Lower leg skin (tissue), 4 donors: Measurements from ENCODE around the gene F2RL2. TPM values are rescaled to one million over a fixed set of nuclear protein-coding genes. Genes with fewer than 3 reads are reported as not detected.

Experiments
- DNase-seq, 2 donors: peaks; one replicate each; pipeline ENCODE4 v3.0.0-alpha.2; 2019; ENCODE audit warnings: low spot score in 2 of 2
- H3K4me3 ChIP-seq: fragments of 200-600 bp; sonication (generic); 2 replicates; pipeline ENCODE4 v1.5.1; 2017; ENCODE audit warnings: mild to moderate bottlenecking, low read depth; ENCODE audit not compliant: poor library complexity, severe bottlenecking
- CTCF ChIP-seq, 3 donors: fragments of 450-650 bp; IDR thresholded peaks; one replicate each; pipeline ENCODE4 v1.5.1; 2016; ENCODE audit warnings: antibody characterized with exemption in 3 of 3, mild to moderate bottlenecking in 3 of 3, moderate library complexity in 2 of 3
- POLR2A ChIP-seq, 2 donors: fragments of 450-650 bp; IDR thresholded peaks; one replicate each; pipeline ENCODE4 v1.6.1; 2016 to 2017; ENCODE audit warnings: antibody characterized with exemption in 2 of 2, mild to moderate bottlenecking in 1 of 2, moderate library complexity in 1 of 2
- WGBS, 2 donors: methylation state at CpG; one replicate each; pipeline ENCODE4 v1.1.5; 2018; 5-methylcytosine and 5-hydroxymethylcytosine counted together
- intact Hi-C: fragments of 100-400 bp; cut with DNase I; formaldehyde crosslinking; loops from one replicate; pipeline ENCODE4 v1.15.0; 2023; ENCODE audit warnings: low total_unique reads
- total RNA-seq, 4 donors: library from RNA; depleted of rRNA; stranded (reverse); fragments of >200 nt; gene quantifications; one replicate each; pipeline ENCODE4 v1.1.0, GENCODE V29; 2016

The F2RL2 gene
- total RNA-seq, 4 donors from 2014 or later, result 0.55 to 1.8 (median 1.2) TPM

GRCh38 chr5:76663573-76663972 lies 40.4 kb upstream of the F2RL2 start:
- intact Hi-C loops, result no loop called here
- no peak overlapping the region for H3K4me3 ChIP-seq
- no peak for DNase-seq
- no peak for TF ChIP-seq POLR2A (IDR thresholded peaks at IDR 0.05)
- no peak for TF ChIP-seq CTCF (IDR thresholded peaks at IDR 0.05)
- 44 to 70% methylated on average over 3 of the region's 3 CpGs for WGBS, 2 donors

DNA sequence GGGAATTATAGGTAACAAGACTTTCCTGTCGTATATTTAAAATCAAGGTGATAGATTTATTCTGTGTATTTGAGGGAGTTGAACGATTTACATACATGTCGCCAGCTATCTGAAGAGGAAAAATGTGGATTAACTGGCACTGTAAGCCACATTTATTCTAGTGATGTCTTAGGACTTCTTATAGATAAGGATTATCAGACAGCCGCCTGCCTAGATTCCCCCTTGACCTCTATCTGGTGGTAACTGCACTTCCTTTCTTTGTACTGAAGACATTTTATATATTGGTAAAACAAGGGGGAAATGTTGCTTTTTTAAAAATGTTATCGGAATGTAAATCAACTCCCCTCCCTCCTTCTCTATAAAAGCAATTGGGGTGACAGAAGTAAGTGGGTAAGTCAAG lies 39.3 kb upstream of the F2RL2 start:
- no peak for DNase-seq
- WGBS, 2 donors, result 91 to 94% methylated on average over 5 of the region's 5 CpGs
- no peak overlapping the region for H3K4me3 ChIP-seq
- intact Hi-C loops, result no loop called here
- TF ChIP-seq CTCF (IDR thresholded peaks at IDR 0.05) (no peak), POLR2A (IDR thresholded peaks at IDR 0.05) (no peak)

DNA sequence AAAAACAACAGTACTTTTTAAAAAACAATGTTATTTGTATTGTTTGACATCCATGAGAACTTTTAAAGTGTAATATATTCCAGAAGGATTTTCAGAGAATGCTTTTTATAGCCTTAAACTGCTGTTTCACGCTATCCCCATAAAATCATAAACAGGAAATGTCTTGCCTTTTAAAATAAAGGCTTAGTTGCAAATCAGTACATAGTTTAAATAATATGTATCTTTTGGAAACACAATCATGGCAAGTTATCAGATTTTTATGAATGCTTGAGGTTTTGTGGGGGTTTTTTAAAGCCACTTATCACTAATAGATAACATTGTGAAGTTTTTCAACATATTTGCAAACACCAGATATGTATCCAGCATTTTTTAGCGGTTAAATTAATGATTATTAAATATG lies 37.2 kb upstream of the F2RL2 start:
- whole genome bisulfite sequencing, 2 donors, result 70 to 72% methylated on average over 2 of the region's 2 CpGs
- H3K4me3 ChIP-seq, result no peak overlapping the region
- intact Hi-C loops, result no loop called here
- TF ChIP-seq POLR2A (IDR thresholded peaks at IDR 0.05) (no peak), CTCF (IDR thresholded peaks at IDR 0.05) (no peak)
- no peak for DNase-seq

DNA sequence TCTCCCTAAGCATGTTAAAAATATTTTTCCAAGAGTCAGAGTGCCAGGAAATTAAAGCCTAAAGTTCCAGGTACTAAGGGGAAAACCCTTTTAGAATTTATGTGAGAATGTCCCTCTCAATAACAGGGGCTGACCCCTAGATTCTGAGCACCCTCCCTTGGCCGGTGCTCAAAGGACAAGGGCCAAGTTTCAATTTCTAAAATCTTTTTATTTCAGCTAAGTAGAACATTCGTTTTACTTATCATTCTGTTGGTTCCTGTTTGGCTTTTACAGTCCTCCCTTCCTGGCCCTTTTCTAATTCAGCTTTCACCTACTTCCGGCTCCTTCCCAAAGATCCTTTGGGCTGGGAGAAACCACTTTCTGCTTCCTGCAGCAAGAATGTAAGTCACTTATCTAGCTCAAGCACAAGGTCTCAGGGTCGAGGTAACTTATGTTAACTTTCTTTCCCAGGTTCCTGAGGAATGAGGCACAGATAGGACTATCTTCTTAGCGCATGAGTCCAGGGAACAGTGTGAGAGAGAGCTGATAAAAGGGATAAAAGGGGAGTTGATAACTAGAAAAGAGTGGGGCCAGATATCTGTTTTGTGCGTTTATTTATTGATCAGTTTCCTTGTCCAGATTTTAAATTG lies 34.6 kb upstream of the F2RL2 start:
- intact Hi-C loops, result no loop called here
- 66 to 80% methylated on average over 6 of the region's 6 CpGs for WGBS, 2 donors
- no peak for TF ChIP-seq POLR2A (IDR thresholded peaks at IDR 0.05)
- TF ChIP-seq CTCF (IDR thresholded peaks at IDR 0.05), result no peak
- H3K4me3 ChIP-seq, result no peak overlapping the region
- DNase-seq, result no peak

- 95 to 98% methylated on average over 3 of the region's 3 CpGs for WGBS, 2 donors
- H3K4me3 ChIP-seq, result no peak overlapping the region
- DNase-seq, result no peak
- TF ChIP-seq CTCF (IDR thresholded peaks at IDR 0.05) (no peak), POLR2A (IDR thresholded peaks at IDR 0.05) (no peak)
- intact Hi-C loops, result no loop called here
Measured at GRCh38 chr5:76657091-76657490, 33.9 kb upstream of the F2RL2 start.

- intact Hi-C loops, result no loop called here
- DNase-seq, result no peak
- no peak overlapping the region for H3K4me3 ChIP-seq
- WGBS, 2 donors, result 83 to 87% methylated on average over 3 of the region's 3 CpGs
- no peak for TF ChIP-seq CTCF (IDR thresholded peaks at IDR 0.05)
- no peak for TF ChIP-seq POLR2A (IDR thresholded peaks at IDR 0.05)
Measured at GRCh38 chr5:76652809-76653414, 29.7 kb upstream of the F2RL2 start.
